Sigmoid colon (tissue), 4 donors: ENCODE results near the gene GALNT1.

Experiments
- EP300 ChIP-seq, 4 donors: sonication (generic); formaldehyde crosslinking; IDR thresholded peaks; one replicate each; pipeline ENCODE4 v1.6.1; 2017; ENCODE audit warnings: antibody characterized with exemption in 4 of 4
- POLR2A ChIP-seq, 2 donors: fragments of 450-650 bp; IDR thresholded peaks; one replicate each; pipeline ENCODE4 v1.6.1; 2016; ENCODE audit warnings: antibody characterized with exemption in 2 of 2, mild to moderate bottlenecking in 2 of 2, moderate library complexity in 2 of 2
- POLR2AphosphoS5 ChIP-seq, 4 donors: sonication (generic); formaldehyde crosslinking; IDR thresholded peaks; one replicate each; pipeline ENCODE4 v1.6.1; 2017; ENCODE audit warnings: antibody characterized with exemption in 4 of 4
- TF ChIP-seq, protein P1 (sequence below), 4 experiments: fragments of 450-650 bp in 3 of 4; fragments of 200-600 bp in 1 of 4; IDR thresholded peaks; one replicate each; pipeline ENCODE4 v1.5.1; 2016 to 2019; ENCODE audit warnings: antibody characterized with exemption in 4 of 4, mild to moderate bottlenecking in 3 of 4, moderate library complexity in 2 of 4

DNA sequence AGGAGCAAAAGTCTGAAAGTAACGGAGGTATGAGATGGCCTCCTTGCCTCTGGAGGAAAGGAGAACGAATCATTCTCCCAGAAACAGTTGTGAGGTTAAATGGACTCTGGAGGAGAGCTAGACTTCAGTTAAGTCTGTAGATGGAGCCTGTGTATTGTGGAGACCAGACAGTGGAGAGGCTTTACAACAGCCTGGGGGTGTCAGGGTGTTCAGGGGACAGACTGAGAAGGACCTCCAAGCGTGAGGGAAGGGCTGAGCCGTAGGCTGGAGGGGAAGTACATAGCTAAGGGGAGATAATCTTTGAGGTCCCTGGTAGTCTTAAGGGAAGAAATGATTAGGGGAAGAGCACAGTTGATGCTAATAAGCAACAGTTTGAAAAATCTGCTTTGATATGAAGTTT lies 76.6 kb downstream of the GALNT1 start:
- TF ChIP-seq, protein P1, sequence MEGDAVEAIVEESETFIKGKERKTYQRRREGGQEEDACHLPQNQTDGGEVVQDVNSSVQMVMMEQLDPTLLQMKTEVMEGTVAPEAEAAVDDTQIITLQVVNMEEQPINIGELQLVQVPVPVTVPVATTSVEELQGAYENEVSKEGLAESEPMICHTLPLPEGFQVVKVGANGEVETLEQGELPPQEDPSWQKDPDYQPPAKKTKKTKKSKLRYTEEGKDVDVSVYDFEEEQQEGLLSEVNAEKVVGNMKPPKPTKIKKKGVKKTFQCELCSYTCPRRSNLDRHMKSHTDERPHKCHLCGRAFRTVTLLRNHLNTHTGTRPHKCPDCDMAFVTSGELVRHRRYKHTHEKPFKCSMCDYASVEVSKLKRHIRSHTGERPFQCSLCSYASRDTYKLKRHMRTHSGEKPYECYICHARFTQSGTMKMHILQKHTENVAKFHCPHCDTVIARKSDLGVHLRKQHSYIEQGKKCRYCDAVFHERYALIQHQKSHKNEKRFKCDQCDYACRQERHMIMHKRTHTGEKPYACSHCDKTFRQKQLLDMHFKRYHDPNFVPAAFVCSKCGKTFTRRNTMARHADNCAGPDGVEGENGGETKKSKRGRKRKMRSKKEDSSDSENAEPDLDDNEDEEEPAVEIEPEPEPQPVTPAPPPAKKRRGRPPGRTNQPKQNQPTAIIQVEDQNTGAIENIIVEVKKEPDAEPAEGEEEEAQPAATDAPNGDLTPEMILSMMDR (IDR thresholded peaks at IDR 0.05), result no peak
- TF ChIP-seq POLR2AphosphoS5 (IDR thresholded peaks at IDR 0.05) (no peak), POLR2A (IDR thresholded peaks at IDR 0.05) (no peak), EP300 (IDR thresholded peaks at IDR 0.05) (no peak)
